Fibroblast of skin of back (primary cell): ENCODE results near the gene RASSF3.

Experiments
- DNase-seq: peaks from one replicate; pipeline ENCODE4 v3.0.0-alpha.2; 2013

The RASSF3 gene

DNA sequence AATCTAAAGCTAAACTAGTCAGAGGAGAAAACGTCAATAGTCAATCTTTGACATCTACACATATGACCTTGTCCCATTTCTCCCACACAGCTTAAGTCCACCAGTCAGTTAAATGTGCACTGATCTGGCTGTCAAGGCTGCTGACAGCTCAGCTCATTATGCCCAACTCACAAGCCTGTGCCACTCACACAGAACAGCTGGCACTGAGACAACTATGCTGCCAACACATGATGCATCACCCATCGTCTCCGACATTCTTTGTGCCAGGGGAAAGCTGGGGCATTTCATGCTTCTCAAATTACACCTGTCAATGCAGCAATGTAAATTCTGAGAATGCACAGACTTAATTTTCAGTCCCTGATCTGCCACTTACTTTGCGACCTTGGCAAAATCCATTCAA is 123.6 kb downstream of the RASSF3 start:
- DNase-seq = peak; percentile 41

DNA sequence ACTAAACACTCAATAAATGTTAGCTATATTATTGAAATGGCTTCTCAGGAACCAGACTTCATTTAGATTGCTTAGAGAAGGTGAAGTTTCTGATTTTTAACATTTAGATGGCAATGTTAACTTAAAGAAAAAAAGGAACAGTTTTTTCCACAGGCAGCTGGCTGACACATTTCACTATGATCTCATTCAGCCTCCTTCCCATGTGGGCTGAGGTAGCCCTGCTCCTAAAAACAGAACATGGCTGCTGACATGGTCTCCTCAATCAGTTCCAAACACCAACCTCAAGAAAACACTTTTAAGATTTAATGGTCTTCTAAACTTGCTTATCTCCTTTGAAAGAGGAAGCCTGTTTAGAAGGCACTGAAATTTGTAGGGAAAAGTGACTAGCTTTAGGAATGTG is 125.1 kb downstream of the RASSF3 start:
- DNase-seq = no peak

DNA sequence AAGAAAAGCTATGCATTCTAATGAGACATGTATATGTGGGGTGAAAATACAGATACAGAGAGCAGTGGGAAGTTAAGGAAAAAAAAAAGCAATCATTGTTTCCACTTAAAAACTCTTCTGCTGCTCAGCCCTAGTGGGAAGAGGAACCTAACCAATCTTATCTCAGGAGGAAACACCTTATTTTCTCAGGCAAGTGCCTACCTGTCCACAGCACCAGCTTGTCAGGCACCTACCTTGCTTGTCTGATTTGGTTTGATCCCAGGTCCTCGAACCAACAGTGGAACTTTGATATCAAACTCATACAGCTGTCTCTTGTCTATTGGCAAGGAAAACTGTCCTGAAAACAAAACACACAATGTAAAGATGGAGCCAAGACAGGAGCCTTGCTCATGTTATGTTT is 126.5 kb downstream of the RASSF3 start:
- no peak for DNase-seq

DNA sequence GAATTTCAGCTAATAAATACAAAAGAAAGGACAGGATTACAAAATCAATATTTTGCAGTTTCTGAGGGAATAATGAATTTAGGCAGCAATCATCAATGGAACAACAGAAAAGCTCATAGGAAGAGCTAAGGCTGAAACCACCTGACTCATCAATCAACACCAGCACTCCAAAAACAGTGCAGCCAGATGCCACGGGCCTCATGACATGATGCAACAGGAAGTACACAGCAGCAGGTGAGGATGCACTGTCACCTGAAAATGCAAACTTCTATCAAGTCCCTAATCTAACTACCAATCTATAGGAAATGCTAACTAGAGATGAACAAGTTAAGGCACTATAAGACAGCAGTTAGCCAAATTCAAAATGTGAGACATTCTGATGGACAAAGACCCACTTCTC is 127.2 kb downstream of the RASSF3 start:
- no peak for DNase-seq

DNA sequence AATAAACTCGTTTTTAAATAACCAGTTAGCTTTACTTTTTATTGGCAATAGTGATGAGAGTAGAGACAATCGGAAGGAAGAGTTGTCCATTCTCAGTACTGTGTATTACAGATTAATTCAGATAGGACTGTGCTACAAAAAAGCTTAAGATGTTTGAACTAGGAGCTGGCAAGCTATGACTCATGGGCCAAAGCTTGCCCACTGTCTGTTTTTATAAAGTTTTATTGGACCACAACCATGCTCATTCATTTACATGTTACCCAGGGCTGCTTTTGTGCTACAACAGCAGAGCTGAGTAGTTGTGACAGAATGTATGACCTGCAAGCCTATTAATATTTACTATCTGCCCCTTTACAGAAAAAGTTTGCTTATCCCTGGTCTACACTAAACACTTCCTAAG is 129.5 kb downstream of the RASSF3 start:
- DNase-seq = peak; percentile 45

DNA sequence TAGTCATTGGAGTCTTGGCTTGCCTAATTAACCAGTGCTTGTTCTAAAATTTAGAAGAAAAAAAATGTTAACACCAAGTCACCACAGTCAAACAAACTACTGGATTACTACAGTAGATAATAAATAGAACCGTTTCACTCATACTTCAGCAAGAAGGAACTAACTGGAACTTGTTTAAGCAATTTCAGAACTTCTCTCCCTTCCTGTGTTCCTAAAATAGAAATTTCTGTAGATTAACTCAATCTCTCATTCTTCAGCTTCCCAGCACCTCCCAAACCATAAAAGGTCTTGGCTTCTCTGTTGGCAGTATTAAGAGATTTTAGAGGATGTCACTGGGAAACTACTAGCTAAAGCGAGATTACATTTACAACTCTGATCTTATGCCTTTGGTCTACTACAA is 130.4 kb downstream of the RASSF3 start:
- DNase-seq = peak; percentile 9

DNA sequence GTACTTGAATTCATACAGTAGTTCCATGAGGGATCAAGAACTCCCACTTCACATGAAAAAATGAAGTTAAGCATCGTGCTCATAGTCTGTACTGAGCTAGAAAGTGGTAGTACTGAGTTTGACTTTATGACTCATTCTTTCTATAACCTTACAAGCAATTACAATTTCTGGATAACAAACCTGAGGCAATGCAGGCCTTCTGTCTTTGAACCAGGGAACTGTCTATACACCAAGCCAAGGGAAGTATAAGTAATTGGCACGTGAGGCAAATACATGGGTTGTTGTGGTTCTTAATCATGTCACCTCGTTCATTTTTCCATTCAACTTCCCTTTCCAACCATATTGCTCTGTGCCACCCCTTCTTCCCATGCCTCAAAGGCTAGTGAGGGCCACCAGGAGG is 132.1 kb downstream of the RASSF3 start:
- no peak for DNase-seq

DNA sequence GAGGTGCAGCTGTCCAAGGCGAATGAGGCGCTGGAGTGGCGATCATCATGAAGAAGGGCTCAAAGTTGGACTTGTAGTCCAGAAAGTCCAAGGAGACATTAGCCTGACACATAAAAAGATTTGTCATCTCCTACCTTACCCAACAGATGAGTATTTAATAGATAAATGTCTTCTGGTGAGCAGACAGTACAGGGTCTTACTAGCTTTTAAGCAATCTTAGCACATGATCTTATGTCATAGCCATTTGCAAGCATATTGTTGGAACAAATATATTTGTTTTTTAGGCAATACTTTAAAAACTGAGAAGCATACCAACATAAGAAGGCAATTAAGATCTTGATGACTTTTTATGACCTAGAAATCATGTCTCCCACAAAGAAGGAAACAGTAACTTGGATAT is 132.9 kb downstream of the RASSF3 start:
- DNase-seq = no peak

DNA sequence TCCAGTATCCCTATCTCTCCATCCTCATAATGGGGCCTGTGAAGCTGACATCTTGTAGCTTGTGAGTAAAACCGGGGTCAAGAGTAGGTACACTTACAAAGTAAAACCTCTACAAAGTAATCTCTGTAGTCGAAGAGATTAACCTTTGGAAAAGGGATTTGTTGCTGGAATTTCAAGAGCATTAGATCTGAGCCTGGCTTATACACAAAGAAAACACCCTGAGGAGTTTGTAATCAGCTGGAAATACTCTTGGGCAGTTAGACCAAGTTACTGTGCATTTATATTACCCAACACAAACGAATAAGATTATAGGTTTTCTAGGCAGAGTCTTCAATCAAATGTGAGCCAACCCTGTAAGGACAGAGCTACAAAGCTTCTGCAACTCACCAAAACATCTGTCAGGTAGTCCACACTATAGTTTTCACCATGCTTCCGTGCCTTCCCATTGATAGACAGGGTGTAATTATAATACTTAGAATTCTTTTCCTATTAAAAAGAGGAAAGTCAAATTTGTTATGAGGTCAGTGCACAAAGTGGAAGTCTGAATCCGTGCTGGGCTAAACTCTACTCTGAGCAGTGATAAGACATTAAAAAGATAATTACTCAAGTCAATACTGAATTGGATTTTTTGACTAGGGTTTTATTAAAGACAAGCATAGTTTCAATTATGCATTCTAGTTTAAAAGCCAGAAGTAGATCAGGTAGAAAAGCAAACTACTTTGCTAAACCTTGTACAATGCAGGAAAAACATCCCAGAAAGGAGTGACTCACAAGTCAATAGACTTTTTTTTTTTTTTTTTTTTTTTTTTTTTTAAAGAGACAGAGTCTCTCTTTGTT is 134.3 kb downstream of the RASSF3 start:
- DNase-seq = peak; percentile 11

DNA sequence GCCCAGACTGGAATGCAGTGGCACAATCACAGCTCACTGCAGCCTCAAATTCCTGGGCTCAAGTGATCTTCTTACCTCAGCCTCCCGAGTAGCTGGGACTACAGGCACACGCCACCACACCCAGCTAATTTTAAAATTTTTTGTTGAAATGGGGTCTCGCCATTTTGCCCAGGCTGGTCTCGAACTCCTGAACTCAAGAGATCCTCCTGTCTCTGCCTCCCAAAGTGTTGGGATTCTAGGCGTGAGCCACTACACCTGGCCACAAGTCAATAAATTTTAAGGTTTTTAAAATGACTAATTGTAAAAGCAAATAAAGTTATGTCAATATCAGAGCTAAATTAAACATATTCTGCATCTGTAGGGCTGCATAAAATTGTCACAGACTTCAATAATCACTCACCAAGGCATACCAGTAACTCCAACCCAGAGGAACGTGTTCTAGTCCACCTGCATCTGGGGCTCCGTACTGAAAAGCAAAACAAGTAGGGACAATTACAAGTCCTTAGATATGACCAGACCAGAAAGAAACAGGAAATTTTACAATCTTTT is 135.0 kb downstream of the RASSF3 start:
- DNase-seq = no peak

DNA sequence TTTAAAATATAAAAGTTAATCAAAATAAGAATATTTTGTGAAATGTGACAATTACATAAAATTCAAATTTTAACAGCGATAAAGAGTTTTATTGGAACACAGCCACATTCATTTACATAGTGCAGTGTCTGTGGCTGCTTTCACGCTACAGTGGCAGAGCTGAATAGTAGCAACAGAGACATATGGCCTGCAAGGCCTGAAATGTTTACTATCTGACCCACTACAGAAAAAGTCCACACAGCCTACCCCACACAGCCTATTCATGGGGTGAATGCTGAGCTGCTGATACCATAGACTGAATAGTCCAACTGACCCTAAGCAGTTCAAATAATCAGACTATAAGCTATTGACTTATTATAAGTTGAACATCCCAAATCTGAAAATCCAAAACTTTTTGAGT is 135.7 kb downstream of the RASSF3 start:
- DNase-seq = no peak

DNA sequence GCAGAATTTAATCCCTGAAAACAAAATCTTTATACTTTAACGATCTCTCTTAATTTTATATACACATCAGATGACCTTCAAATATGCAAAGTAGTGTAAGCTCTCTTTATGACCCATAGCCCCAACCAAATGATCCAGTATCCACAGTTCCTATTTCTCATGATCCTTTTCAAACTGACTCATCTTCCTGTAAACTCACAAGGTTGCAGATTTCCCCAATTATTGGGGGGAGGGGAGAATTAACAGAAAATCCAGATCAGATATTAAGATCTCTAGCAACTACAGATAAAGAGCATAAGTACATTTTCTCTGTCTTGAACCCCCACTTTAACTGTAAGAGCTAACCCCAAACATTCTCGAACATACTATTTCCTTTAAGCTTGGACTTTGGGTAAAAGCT is 136.4 kb downstream of the RASSF3 start:
- DNase-seq = peak; percentile 3
